HG03354 (cell line): ENCODE results near the gene KDM5A.
"Not testable (repeated sequence)": the region's sequence is repeated elsewhere in the genome, so short reads cannot be mapped to it uniquely, and the experiment has no call there.

ENCODE experiments used
- ATAC-seq: cut with Tn5 transposase; IDR thresholded peaks from one replicate; pipeline ENCODE4 v1.9.1; 2021; ENCODE audit warnings: mild to moderate bottlenecking; ENCODE audit not compliant: unreplicated experiment, poor library complexity, severe bottlenecking

The KDM5A gene

DNA sequence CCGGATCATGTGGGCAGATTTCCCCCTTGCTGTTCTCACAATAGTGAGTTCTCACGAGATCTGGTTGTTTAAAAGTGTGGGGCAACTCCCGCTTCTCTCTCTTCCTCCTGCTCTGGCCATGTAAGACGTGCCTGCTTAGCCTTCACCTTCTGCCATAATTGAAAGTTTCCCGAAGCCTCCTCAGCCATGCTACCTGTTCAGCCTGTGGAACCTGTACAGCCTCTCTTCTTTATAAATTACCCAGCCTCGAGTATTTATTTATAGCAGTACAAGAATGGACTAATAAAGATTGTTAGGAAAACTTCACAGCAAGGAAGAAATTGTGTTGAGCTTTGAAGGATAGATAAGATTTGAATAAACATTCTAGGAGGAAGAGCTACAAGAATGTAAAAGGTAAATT lies 52.1 kb downstream of the KDM5A start:
- no peak for ATAC-seq

DNA sequence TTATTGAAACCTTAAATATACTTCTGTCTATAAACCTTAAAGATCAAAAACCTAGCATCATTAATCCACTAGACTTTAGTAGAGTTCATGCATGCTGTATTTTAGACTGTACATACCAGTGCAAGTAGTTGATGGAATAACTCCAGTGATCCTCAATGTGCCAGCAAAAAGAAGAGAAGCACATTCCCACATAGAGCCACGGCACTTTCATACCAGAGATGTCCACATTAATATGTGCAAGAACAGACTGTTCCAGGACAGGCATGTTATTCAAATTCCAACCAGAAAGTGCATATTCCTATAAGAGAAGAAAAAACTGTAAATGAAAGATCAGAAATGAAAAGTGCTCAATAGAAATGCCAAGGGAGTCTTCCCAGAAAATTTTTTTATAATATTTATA lies 55.0 kb downstream of the KDM5A start:
- no peak for ATAC-seq

DNA sequence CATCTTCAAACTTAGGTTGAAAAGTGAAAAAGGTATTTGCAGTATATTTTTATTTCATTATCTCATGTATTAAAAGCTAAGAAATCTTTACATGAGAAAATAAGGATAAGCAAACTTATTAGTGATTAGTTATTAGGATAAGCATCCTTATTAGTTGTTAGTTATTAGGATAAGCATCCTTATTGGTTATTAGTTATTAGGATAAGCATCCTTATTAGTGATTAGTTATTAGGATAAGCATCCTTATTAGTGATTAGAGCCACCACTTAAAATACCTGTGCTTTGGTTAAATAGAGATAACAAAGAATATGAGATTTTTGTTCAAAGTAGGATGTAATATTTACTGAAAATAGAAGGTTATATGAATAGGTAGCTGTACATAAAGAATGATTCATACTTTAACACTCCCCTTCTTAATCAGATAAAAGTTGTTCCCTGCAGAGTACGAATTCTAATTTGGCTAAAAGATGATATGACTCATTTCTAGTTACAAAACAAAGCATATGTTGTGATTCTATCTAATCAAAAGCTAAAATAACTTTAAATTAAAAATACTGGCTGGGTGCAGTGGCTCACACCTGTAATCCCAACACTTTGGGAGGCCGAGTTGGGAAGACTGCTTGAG lies 56.4 kb downstream of the KDM5A start:
- no peak for ATAC-seq

DNA sequence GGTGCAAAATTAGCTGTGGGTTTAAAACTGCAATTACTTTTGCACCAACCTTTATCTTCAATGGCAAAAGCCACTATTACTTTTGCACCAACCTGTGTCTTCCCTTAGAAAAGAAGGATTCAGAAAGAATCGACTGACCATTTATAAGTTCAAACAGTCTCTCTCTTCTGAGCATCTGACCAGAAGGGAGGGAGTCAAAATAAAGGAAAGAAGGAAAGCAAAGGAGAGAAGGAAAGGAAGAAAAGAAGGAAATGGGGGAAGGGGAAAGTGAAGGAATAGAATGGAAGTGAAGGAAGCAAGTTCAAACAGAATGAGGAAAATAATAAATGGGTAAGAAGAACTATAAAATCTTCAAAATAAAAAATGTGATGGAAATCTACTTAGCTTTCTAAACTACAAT lies 57.8 kb downstream of the KDM5A start:
- no peak for ATAC-seq

DNA sequence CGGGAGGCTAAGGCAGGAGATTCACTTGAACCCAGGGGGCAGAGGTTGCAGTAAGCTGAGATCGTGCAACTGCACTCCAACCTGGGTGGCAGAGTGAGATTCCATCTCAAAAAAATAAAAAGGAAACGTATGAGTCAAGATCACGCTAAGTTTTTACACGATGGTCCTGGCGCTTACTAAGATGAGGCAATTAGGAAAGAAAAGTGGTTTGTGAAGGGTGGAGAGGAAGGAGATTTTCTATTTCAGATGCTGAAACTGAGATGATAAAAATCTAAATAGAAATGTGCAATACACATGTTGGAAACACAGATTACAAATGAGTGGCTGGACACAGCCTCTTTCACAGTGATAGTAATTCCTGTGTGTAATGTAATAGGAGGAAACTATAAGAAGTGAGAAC lies 63.2 kb downstream of the KDM5A start:
- ATAC-seq, result no peak

DNA sequence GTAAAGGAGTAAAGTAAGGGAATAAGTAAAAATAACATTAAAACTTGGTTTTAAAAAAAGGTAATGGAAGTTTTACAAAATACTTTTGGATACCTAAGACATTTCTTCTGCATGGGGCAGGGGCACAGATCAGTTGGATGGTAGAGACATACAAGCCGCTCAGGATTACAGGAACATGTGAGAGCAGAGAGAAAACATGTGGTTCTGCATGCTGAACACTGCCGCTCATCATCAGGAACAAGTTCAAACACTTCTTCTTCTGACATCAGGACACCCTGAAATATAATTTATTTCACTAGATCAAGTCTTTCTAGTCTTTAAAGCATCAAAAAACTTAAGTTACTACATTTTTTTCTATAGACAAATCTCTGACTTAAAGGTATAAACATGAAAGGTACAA lies 65.6 kb downstream of the KDM5A start:
- no peak for ATAC-seq

DNA sequence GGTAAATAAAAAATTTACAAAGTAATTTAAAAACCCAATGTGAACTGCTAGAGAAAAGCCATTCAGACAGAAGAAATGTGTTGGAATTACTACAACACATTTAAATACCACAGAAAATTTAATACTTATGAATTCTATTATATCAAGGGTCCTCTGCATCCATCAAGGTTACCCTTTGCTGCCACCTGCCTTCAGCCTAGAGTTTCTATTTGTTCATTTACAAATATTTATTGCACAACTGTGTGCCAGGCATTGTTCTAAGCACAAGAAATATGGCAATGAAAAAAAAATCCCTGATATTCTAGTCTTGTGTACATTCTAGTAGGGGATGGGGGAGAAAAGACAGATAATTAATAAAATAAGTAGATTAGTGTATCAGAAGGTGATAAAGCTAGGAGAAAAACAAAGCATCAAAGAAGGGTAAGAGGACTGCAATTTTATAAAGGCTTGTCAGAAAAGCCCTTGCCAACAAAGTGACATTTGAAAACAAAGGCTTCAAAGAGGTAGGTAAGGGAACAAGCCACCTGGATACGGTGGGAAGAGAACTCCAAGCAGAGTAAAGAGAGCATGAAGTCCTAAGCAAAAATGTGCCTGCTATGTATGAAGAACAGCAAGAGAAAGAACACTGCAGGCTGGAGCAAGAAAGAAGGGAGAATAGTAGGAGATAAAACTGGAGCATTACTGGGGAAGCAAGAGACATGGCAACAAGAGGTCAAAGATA lies 67.4 kb downstream of the KDM5A start:
- ATAC-seq, result no peak

DNA sequence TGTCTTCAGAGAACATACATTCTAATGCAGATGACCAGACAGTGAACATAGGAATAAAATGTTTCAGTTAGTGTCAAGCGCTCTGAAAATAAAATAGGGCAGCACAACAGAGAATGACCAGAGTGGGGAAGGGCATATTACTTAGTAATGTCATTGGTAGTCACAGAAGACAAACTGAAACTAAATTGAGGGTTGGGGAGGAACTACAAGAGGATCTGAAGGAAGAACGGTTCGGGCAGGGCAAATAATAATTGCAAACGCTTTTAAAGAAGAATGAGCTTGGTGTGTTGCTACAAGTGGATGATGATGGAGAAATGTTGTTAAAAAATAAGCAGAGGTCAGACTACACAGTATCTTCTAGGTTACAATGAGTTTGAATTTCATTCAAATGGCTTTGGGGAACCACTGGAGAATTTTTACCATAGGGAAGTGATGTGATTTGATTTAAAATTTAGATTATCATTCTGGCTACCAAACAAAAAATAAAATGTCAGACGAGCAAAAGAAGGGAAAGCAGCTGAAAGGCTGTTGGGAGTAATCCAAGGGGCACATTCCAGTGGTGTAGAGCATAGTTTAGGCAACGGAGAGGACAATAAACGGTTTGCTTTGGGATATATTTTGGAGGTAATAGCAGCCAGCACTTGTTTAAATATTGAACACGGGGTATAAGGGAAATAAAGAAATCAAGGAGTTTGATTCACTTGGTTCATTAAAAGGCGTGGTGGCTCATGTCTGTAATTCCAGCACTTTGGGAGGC lies 70.2 kb downstream of the KDM5A start:
- ATAC-seq, result no peak

DNA sequence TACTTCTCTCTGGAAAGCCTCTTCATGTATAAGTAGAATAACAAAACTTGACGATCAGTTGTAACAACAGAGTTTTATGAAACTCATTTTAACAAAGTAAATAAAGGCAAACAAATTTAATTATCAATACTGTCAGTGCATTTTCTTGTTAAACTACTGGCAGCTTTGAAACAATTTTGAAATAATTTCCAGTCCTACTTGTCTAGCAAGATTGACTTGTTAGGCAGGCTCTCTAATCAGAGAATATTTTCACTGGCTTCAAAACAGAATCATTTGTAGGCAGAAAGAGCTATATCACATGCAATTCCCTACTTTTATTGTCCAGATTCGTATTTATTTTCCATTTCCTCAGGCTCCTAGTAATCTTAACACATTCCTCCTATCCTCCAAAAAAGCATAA lies 80.6 kb downstream of the KDM5A start:
- ATAC-seq, result no peak

DNA sequence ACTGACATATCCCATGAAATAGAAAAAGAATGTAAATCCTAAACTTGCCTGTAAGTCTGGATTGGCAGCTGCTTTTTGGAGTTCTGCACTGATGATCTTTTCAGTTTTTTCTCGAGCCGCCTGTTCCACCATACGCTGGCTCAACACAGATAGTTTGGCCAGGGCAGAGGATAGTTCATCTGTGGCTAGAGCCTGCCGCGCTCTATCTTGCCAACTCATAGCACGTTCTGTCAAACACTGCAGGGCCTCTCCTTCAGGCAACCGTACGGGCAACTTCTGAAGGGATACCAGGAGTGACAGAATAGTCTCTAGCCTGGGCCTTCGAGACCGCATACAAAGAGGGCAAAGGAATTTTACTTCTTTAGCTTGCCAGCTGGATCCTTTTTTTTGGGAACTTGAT lies 81.7 kb downstream of the KDM5A start:
- no peak for ATAC-seq

DNA sequence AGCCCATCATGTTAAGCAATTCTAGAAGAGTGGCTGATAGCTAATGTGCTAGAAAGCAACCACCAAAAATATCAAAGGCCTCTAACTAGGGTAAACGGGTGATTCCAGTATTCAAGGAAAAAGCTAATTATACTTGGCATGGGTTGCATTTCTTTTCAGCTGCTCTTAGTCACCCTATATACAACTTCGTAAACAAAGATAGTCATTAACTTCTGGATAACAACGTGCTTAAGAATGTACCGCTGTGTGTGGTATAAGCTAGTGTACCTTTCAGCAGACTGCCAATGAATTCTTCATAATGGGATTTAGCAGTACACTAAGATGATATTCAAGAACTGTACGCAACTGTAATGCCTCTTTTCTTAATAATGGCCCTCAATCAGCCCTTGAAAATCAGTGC lies 84.3 kb downstream of the KDM5A start:
- ATAC-seq, result no peak

DNA sequence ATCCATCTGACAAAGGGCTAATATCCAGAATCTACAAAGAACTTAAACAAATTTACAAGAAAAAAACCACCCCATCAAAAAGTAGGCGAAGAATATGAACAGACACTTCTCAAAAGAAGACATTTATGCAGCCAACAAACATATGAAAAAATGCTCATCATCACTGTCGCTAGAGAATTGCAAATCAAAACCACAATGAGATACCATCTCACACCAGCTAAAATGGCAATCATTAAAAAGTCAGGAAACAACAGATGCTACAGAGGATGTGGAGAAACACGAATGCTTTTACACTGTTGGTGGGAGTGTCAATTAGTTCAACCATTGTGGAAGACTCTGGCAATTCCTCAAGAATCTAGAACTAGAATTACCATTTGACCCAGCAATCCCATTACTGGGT lies 86.4 kb downstream of the KDM5A start:
- not testable (repeated sequence) for ATAC-seq

DNA sequence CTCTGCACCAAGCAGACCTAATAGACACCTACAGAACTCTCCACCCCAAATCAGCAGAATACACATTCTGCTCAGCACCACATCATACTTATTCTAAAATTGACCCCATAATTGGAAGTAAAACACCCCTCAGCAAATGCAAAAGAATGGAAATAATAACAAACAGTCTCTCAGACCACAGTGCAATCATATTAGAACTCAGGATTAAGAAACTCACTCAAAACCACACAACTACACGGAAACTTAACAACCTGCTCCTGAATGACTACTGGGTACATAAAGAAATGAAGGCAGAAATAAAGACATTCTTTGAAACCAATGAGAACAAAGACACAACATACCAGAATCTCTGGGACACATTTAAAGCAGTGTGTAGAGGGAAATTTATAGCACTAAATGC lies 89.0 kb downstream of the KDM5A start:
- not testable (repeated sequence) for ATAC-seq

DNA sequence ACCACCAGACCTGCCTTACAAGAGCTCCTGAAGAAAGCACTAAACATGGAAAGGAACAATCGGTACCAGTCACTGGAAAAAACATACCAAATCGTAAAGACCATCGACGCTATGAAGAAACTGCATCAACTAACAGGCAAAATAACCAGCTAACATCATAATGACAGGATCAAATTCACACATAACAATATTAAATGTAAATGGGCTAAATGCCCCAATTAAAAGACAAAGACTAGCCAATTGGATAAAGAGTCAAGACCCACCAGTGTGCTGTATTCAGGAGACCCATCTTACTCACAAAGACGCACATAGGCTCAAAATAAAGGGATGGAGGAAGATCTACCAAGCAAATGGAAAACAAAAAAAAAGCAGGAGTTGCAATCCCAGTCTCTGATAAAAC lies 89.6 kb downstream of the KDM5A start:
- not testable (repeated sequence) for ATAC-seq

DNA sequence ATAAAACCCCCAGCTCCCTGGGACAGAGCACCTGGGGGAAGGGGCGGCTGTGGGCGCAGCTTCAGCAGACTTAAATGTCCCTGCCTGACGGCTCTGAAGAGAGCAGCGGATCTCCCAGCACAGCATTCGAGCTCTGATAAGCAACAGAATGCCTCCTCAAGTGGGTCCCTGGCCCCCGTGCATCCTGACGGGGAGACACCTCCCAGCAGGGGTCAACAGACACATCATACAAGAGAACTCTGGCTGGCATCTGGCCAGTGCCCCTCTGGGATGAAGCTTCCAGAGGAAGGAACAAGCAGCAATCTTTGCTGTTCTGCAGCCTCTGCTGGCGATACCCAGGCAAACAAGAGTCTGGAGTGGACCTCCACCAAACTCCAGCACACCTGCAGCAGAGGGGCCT lies 91.1 kb downstream of the KDM5A start:
- not testable (repeated sequence) for ATAC-seq

DNA sequence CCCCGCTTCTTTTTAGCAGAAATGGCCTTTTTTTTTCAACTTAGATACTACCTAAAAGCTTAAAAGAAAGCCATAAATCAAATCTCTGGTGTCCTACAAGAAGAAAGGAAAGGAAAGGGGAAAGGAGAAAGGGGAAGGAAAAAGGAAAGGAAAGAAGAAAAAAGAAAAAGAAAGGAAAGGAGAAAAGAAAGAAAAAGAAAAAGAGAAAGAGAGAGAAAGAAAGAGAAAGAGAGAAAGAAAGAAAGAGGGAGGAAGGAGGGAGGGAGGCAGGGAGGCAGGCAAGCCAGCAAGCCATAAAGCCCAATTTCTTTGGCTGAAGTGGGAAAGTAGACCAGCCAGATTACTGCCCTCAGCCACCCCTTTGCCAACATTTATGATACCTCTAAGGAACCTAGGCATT lies 94.0 kb downstream of the KDM5A start:
- ATAC-seq, result no peak

DNA sequence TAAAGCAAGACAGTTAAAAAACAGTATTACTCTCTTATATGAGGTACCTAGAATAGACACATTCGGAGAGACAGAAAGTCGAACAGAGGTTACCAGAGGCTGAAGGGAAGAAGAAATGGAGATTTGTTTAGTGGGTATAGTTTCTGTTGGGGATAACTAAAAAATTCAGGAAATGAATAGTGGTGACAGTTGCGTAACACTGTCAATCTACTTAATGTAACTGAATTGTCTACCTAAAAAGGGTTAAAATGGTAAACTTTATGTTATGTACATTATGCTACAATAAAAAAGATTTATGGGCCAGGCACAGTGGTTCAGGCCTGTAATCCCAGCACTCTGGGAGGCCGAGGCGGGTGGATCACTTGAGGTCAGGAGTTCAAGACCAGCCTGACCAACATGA lies 95.9 kb downstream of the KDM5A start:
- ATAC-seq, result no peak

DNA sequence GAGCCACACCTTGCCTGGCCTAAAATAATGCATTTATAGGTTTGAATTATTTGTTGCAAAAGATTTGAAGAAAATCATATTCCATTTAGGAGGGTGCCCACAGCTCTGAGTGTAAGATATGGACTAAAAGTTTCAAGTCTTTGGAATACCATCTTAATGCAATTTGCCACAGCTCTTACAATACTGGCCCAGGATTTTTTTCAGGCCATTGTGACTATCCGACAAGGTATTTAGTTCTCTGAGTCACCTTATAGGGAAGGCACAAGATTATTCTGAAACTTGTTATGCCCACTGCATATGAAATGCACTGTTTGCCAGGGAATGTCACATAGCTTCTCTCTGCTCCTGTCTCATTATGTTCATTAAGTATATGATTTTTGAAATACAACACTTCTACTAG lies 96.9 kb downstream of the KDM5A start:
- ATAC-seq, result no peak

DNA sequence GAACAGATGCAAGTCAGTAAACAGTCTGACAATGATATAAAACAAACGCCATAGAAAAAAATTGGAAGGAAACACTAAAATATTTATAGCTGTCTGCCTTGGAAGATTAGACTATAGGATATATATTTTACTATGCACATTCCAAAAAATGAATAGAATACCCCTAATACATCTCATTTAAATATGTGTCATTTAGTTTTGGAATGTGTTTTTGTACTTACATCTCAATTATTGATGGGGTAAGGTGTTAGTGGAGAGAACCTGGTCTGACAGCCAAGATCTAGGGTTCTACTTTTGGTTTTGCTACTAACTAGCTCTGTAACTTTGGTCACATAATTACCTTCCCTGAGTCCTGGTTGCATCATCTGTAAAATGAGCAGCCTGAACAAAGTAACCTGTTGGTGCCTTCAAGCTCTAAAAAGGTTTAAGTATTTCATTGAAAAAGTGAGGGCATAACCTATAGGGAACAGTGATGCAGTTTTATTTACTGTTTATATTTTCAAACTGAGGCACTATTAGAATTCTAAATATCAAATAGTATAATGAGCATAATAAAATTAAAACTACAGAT lies 97.9 kb downstream of the KDM5A start:
- no peak for ATAC-seq

DNA sequence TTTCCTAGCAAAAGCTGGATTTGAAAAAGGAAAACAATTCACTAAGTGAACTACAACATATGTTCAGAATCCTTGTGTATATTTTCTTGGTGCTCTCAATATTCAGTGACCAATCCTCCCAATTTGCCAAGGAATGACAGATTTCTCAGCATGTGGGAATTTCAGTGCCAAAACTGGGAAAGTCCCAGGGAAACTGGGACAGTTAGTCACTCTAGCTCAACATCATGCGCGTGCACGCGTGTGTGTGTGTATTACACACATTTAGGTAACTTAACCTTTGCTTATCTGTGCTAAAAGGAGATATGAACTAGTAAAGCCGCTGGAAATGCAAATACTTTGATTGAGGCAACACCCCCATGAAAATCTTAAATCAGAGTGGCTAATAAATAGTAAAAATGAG lies 100.4 kb downstream of the KDM5A start:
- no peak for ATAC-seq
